Measurements from ENCODE around the gene SPRTN.

Gene SPRTN

GRCh38 chr1:231338270-231339128 lies at the start of gene SPRTN:
Gene SPRTN, plus strand, starts transcription at chr1:231338293. Its CDS starts 91 bp downstream, at chr1:231338384.
- DNase-seq = no peak

GRCh38 chr1:231295938-231296337 lies 42.2 kb upstream of the SPRTN start:
- DNase-seq = no peak

- DNase-seq = no peak
Observed at GRCh38 chr1:231301990-231302389, 36.1 kb upstream of the SPRTN start.

- peak; percentile 17 for DNase-seq
Observed at GRCh38 chr1:231310391-231310934, 27.6 kb upstream of the SPRTN start.

- peak; percentile 35 for DNase-seq
Observed at GRCh38 chr1:231311720-231312431, 26.2 kb upstream of the SPRTN start.

GRCh38 chr1:231312432-231312788 lies 25.7 kb upstream of the SPRTN start:
- peak; percentile 12 for DNase-seq

GRCh38 chr1:231313661-231314060 lies 24.4 kb upstream of the SPRTN start:
- no peak for DNase-seq

GRCh38 chr1:231315887-231316286 lies 22.2 kb upstream of the SPRTN start:
- DNase-seq = peak; percentile 73

GRCh38 chr1:231317306-231318014 lies 20.6 kb upstream of the SPRTN start:
- DNase-seq = peak; percentile 40

- no peak for DNase-seq
Observed at GRCh38 chr1:231318015-231318355, 20.1 kb upstream of the SPRTN start.

GRCh38 chr1:231318568-231318967 lies 19.5 kb upstream of the SPRTN start:
- peak; percentile 35 for DNase-seq

GRCh38 chr1:231319080-231319479 lies 19.0 kb upstream of the SPRTN start:
- DNase-seq = no peak

- DNase-seq = peak; percentile 23
Observed at GRCh38 chr1:231322880-231323530, 15.1 kb upstream of the SPRTN start.

GRCh38 chr1:231324660-231325059 lies 13.4 kb upstream of the SPRTN start:
- DNase-seq = no peak

- no peak for DNase-seq
Observed at GRCh38 chr1:231326248-231326647, 11.8 kb upstream of the SPRTN start.

GRCh38 chr1:231327617-231328016 lies 10.5 kb upstream of the SPRTN start:
- DNase-seq = no peak

GRCh38 chr1:231329483-231329882 lies 8.6 kb upstream of the SPRTN start:
- no peak for DNase-seq

- no peak for DNase-seq
Observed at GRCh38 chr1:231332761-231333160, 5.3 kb upstream of the SPRTN start.

GRCh38 chr1:231334079-231334666 lies 3.9 kb upstream of the SPRTN start:
- no peak for DNase-seq

GRCh38 chr1:231334952-231335351 lies 3.1 kb upstream of the SPRTN start:
- DNase-seq = no peak

- no peak for DNase-seq
Observed at GRCh38 chr1:231335663-231336602, 2.2 kb upstream of the SPRTN start.

Measured in activated CD8-positive, alpha-beta memory T cell treated with anti-CD3 and anti-CD28 coated beads, Interleukin-2, amount 50 U/mL, for 48 hours (primary cell).